Activated T-helper 2 cell treated with anti-CD3 and anti-CD28 coated beads, Interferon-gamma antibody, Interleukin-2, Interleukin-4, amounts not matched to agents 10 μg/mL and 5 μg/mL and 100 μg/mL, durations not matched to agents 14 hours and 24 hours and 36 hours (primary cell): Measurements from ENCODE around the gene ALDH9A1. TPM values are rescaled to one million over a fixed set of nuclear protein-coding genes. Genes with fewer than 3 reads are reported as not detected.
A peak's percentile ranks its signal among the peaks of the same experiment; 100 is the strongest.
"Not testable (repeated sequence)": the region's sequence is repeated elsewhere in the genome, so short reads cannot be mapped to it uniquely, and the experiment has no call there.

Source experiments
- DNase-seq: peaks from one replicate; pipeline ENCODE4 v3.0.0; 2021; ENCODE audit warnings: low spot score
- H3K27ac Mint-ChIP-seq: one replicate; pipeline ENCODE4 v1.8.0; 2021; ENCODE audit warnings: mixed read lengths
- H3K27me3 Mint-ChIP-seq: one replicate; pipeline ENCODE4 v1.8.0; 2021; ENCODE audit warnings: low read depth, mixed read lengths
- H3K36me3 Mint-ChIP-seq: one replicate; pipeline ENCODE4 v1.8.0; 2021; ENCODE audit warnings: low read depth, mixed read lengths
- H3K4me1 Mint-ChIP-seq: one replicate; pipeline ENCODE4 v1.8.0; 2021; ENCODE audit warnings: low read depth, mixed read lengths
- H3K4me3 Mint-ChIP-seq: one replicate; pipeline ENCODE4 v1.8.0; 2021; ENCODE audit warnings: low read depth, mild to moderate bottlenecking, moderate library complexity, mixed read lengths
- H3K9me3 Mint-ChIP-seq: one replicate; pipeline ENCODE4 v1.8.0; 2021; ENCODE audit warnings: mixed read lengths
- intact Hi-C: fragments of 100-400 bp; cut with micrococcal nuclease; formaldehyde crosslinking; loops from one replicate; pipeline ENCODE4 v1.15.1; 2023
- total RNA-seq: library from RNA; stranded (reverse); gene quantifications from 2 replicates; pipeline ENCODE4 v1.2.3, GENCODE V29; 2022

Gene ALDH9A1
- total RNA-seq, 1 donor from 2014 or later, result 43.3 TPM

- H3K27me3 Mint-ChIP-seq, H3K4me3 Mint-ChIP-seq, intact Hi-C loops, DNase-seq, H3K9me3 Mint-ChIP-seq, H3K27ac Mint-ChIP-seq: not testable (repeated sequence)
- H3K36me3 Mint-ChIP-seq, result peaks cover 89% of the 10 kb centered on the region
- peaks cover 34% of the 10 kb centered on the region for H3K4me1 Mint-ChIP-seq
Measured at GRCh38 chr1:165680773-165681172, 17.6 kb downstream of the ALDH9A1 start.

- H3K27me3 Mint-ChIP-seq, result no peaks in the 10 kb centered on the region
- no peaks in the 10 kb centered on the region for H3K9me3 Mint-ChIP-seq
- no peak for DNase-seq
- intact Hi-C loops, result no loop called here
- peaks cover 34% of the 10 kb centered on the region for H3K4me1 Mint-ChIP-seq
- no peak overlapping the region for H3K27ac Mint-ChIP-seq
- H3K4me3 Mint-ChIP-seq, result no peak overlapping the region
- H3K36me3 Mint-ChIP-seq, result peaks cover 89% of the 10 kb centered on the region
Measured at GRCh38 chr1:165680303-165680702, 18.1 kb downstream of the ALDH9A1 start.

GRCh38 chr1:165679282-165680036 lies 18.9 kb downstream of the ALDH9A1 start:
- no peak overlapping the region for H3K27ac Mint-ChIP-seq
- no peaks in the 10 kb centered on the region for H3K27me3 Mint-ChIP-seq
- H3K4me3 Mint-ChIP-seq, result no peak overlapping the region
- peaks cover 83% of the 10 kb centered on the region for H3K36me3 Mint-ChIP-seq
- intact Hi-C loops, result no loop called here
- H3K9me3 Mint-ChIP-seq, result no peaks in the 10 kb centered on the region
- DNase-seq, result no peak
- peaks cover 29% of the 10 kb centered on the region for H3K4me1 Mint-ChIP-seq

DNA sequence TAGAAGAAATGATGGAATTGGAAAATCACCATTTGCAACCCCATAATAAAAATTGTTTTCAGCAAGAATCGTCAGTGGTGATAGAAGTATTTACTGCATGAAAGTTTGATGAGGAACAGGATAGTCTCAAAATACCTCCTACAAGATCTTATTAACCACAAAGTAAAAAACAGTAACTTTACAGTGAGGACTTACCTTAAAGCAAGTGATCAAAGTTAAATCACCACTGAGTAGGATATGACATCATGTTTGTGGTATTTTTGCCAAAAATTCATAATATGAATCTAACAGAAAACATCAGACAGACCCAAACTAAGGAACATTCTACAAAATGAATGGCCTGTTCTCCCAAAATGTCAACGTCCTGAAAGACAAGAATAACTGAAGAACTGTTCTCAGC lies 19.9 kb downstream of the ALDH9A1 start:
- no peak for DNase-seq
- H3K27ac Mint-ChIP-seq, result peak overlapping the region; percentile 68
- no peaks in the 10 kb centered on the region for H3K9me3 Mint-ChIP-seq
- no peaks in the 10 kb centered on the region for H3K27me3 Mint-ChIP-seq
- no peak overlapping the region for H3K4me3 Mint-ChIP-seq
- peaks cover 27% of the 10 kb centered on the region for H3K4me1 Mint-ChIP-seq
- intact Hi-C loops, result no loop called here
- peaks cover 79% of the 10 kb centered on the region for H3K36me3 Mint-ChIP-seq

- H3K4me1 Mint-ChIP-seq, result peaks cover 24% of the 10 kb centered on the region
- peaks cover 77% of the 10 kb centered on the region for H3K36me3 Mint-ChIP-seq
- no peaks in the 10 kb centered on the region for H3K9me3 Mint-ChIP-seq
- no peak overlapping the region for H3K4me3 Mint-ChIP-seq
- no peak for DNase-seq
- H3K27ac Mint-ChIP-seq, result no peak overlapping the region
- H3K27me3 Mint-ChIP-seq, result no peaks in the 10 kb centered on the region
- intact Hi-C loops, result no loop called here
Measured at GRCh38 chr1:165675794-165676193, 22.6 kb downstream of the ALDH9A1 start.

- Mint-ChIP-seq H3K27me3 (no peaks in the 10 kb centered on the region), H3K36me3 (peaks cover 76% of the 10 kb centered on the region), H3K9me3 (no peaks in the 10 kb centered on the region), H3K27ac (no peak overlapping the region), H3K4me3 (no peak overlapping the region), H3K4me1 (peaks cover 27% of the 10 kb centered on the region)
- intact Hi-C loops, result no loop called here
- DNase-seq, result no peak
Measured at GRCh38 chr1:165674599-165674998, 23.8 kb downstream of the ALDH9A1 start.

DNA sequence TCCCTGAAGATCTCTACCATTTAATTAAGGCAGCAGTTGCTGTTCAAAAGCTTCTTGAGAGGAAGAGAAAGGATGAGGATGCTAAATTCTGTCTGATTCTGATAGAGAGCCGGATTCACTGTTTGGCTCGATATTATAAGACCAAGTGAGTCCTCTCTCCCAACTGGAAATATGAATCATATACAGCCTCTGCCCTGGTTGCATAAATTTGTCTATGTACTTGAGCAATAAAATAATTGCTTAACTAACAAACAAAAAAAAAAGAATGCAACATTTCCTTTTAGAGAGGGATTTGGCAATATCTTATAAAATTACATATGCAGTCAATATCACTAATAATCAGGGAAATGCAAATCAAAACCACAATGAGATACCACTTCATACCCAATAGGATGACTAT lies 26.8 kb downstream of the ALDH9A1 start:
- intact Hi-C loops, result no loop called here
- H3K4me3 Mint-ChIP-seq, result no peak overlapping the region

DNA sequence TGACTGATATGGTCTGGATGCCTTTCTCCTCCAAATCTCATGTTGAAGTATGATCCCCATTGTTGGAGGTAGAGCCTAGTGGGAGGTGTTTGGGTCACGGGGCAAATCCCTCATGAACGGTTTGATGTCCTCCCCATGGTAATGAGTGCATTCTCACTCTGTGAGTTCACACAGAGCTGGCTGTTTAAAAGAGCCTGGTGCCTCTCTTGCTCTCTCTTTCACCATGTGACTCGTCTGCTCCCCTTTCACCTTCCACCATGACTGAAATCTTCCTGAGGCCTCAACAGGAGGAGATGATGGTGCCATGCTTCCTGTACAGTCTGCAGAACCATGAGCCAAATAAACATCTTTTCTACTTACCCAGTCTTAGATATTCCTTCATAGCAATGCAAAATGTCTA lies 30.2 kb downstream of the ALDH9A1 start:
- H3K9me3 Mint-ChIP-seq, result no peaks in the 10 kb centered on the region
- no peak for DNase-seq
- H3K36me3 Mint-ChIP-seq, result peaks cover 90% of the 10 kb centered on the region

More for the DNA sequence above, 26.8 kb downstream of the ALDH9A1 start:
- H3K4me1 Mint-ChIP-seq, result peaks cover 12% of the 10 kb centered on the region
- no peaks in the 10 kb centered on the region for H3K9me3 Mint-ChIP-seq
- H3K36me3 Mint-ChIP-seq, result peaks cover 78% of the 10 kb centered on the region
- no peak for DNase-seq
- no peak overlapping the region for H3K27ac Mint-ChIP-seq
- no peaks in the 10 kb centered on the region for H3K27me3 Mint-ChIP-seq

GRCh38 chr1:165666152-165666825 lies 32.1 kb downstream of the ALDH9A1 start:
- Mint-ChIP-seq H3K36me3 (peaks cover 91% of the 10 kb centered on the region), H3K4me3 (no peak overlapping the region), H3K9me3 (no peaks in the 10 kb centered on the region)

More for the DNA sequence above, 30.2 kb downstream of the ALDH9A1 start:
- Mint-ChIP-seq H3K27ac (no peak overlapping the region), H3K4me1 (peaks cover 8% of the 10 kb centered on the region), H3K27me3 (no peaks in the 10 kb centered on the region), H3K4me3 (no peak overlapping the region)
- intact Hi-C loops, result no loop called here

GRCh38 chr1:165662186-165662585 lies 36.2 kb downstream of the ALDH9A1 start:
- no peaks in the 10 kb centered on the region for H3K27me3 Mint-ChIP-seq
- no peak overlapping the region for H3K27ac Mint-ChIP-seq
- H3K4me3 Mint-ChIP-seq, result no peak overlapping the region
- H3K9me3 Mint-ChIP-seq, result no peaks in the 10 kb centered on the region
- peaks cover 5% of the 10 kb centered on the region for H3K4me1 Mint-ChIP-seq
- DNase-seq, result no peak
- intact Hi-C loops, result no loop called here
- H3K36me3 Mint-ChIP-seq, result peaks cover 68% of the 10 kb centered on the region

More at GRCh38 chr1:165666152-165666825, 32.1 kb downstream of the ALDH9A1 start:
- DNase-seq, result no peak
- peaks cover 8% of the 10 kb centered on the region for H3K4me1 Mint-ChIP-seq
- no peak overlapping the region for H3K27ac Mint-ChIP-seq
- no peaks in the 10 kb centered on the region for H3K27me3 Mint-ChIP-seq
- intact Hi-C loops, result no loop called here

- DNase-seq, result no peak
- no peak overlapping the region for H3K4me3 Mint-ChIP-seq
- H3K27ac Mint-ChIP-seq, result no peak overlapping the region
- H3K27me3 Mint-ChIP-seq, result no peaks in the 10 kb centered on the region
- no peaks in the 10 kb centered on the region for H3K9me3 Mint-ChIP-seq
- intact Hi-C loops, result no loop called here
- peaks cover 66% of the 10 kb centered on the region for H3K36me3 Mint-ChIP-seq
- H3K4me1 Mint-ChIP-seq, result peaks cover 5% of the 10 kb centered on the region
Measured at GRCh38 chr1:165661703-165662102, 36.7 kb downstream of the ALDH9A1 start.

- H3K36me3 Mint-ChIP-seq, result peaks cover 63% of the 10 kb centered on the region
Measured at GRCh38 chr1:165659581-165659895, 38.8 kb downstream of the ALDH9A1 start.

DNA sequence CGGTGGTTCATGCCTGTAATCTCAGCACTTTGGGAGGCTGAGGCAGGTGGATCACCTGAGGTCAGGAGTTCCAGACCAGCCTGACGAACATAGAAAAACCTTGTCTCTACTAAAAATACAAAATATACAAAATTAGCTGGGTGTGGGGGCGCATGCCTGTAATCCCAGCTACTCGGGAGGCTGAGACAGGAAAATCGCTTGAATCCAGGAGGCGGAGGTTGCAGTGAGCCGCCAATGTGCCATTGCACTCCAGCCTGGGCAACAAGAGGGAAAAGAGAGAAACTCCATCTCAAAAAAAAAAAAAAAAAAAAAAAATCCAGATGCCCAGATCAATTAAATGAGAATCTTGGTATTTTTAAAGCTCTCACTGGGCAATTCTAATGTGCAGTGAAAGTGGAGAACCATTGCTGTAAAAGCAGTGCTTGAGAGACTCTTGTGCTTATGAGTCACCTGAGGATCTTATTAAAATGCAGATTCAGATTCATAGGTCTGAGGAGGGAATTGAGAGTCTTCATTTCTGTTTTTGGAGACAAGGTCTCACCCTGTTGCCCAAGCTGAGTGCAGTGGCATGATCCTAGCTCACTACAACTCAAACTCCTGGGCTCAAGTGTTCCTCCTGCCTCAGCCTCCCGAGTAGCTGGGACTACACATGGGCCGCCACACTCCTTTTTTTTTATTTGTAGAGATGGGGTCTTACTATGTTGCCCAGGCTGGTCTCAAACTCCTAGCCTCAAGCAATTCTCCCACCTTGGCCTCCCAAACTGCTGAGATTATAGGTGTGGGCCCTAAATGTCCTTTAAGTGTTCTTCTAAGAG lies 39.4 kb downstream of the ALDH9A1 start:
- H3K27me3 Mint-ChIP-seq, intact Hi-C loops, H3K4me1 Mint-ChIP-seq, H3K27ac Mint-ChIP-seq, H3K9me3 Mint-ChIP-seq, DNase-seq, H3K4me3 Mint-ChIP-seq: not testable (repeated sequence)
- H3K36me3 Mint-ChIP-seq, result peaks cover 63% of the 10 kb centered on the region

More at GRCh38 chr1:165659581-165659895, 38.8 kb downstream of the ALDH9A1 start:
- intact Hi-C loops, result no loop called here
- Mint-ChIP-seq H3K4me3 (no peak overlapping the region), H3K4me1 (no peaks in the 10 kb centered on the region), H3K9me3 (no peaks in the 10 kb centered on the region), H3K27ac (no peak overlapping the region), H3K27me3 (no peaks in the 10 kb centered on the region)
- no peak for DNase-seq
